HFF-Myc (cell line): Measurements from ENCODE around the gene AK4.

Experiments
- DNase-seq: peaks from one replicate; pipeline ENCODE4 v3.0.0-alpha.2; 2011; ENCODE audit warnings: low read depth; ENCODE audit errors: extremely low read depth
- H3K4me3 ChIP-seq: replicated peaks from 2 replicates; pipeline ENCODE4 v1.5.1; 2011; ENCODE audit warnings: low read depth, mild to moderate bottlenecking, control low read depth, low read length
- TF ChIP-seq, protein P1 (sequence below): IDR thresholded peaks from 2 replicates; pipeline ENCODE4 v1.5.1; 2012; ENCODE audit warnings: mild to moderate bottlenecking, low read depth, low read length, control low read depth; ENCODE audit errors: missing control alignments

The AK4 gene

GRCh38 chr1:65225179-65225578 lies 77.2 kb downstream of the AK4 start:
- TF ChIP-seq, protein P1, sequence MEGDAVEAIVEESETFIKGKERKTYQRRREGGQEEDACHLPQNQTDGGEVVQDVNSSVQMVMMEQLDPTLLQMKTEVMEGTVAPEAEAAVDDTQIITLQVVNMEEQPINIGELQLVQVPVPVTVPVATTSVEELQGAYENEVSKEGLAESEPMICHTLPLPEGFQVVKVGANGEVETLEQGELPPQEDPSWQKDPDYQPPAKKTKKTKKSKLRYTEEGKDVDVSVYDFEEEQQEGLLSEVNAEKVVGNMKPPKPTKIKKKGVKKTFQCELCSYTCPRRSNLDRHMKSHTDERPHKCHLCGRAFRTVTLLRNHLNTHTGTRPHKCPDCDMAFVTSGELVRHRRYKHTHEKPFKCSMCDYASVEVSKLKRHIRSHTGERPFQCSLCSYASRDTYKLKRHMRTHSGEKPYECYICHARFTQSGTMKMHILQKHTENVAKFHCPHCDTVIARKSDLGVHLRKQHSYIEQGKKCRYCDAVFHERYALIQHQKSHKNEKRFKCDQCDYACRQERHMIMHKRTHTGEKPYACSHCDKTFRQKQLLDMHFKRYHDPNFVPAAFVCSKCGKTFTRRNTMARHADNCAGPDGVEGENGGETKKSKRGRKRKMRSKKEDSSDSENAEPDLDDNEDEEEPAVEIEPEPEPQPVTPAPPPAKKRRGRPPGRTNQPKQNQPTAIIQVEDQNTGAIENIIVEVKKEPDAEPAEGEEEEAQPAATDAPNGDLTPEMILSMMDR: no peak
- no peak for DNase-seq
- no peak overlapping the region for H3K4me3 ChIP-seq

GRCh38 chr1:65229201-65229600 lies 81.2 kb downstream of the AK4 start:
- no peak overlapping the region for H3K4me3 ChIP-seq
- no peak for DNase-seq
- TF ChIP-seq, protein P1: no peak

DNA sequence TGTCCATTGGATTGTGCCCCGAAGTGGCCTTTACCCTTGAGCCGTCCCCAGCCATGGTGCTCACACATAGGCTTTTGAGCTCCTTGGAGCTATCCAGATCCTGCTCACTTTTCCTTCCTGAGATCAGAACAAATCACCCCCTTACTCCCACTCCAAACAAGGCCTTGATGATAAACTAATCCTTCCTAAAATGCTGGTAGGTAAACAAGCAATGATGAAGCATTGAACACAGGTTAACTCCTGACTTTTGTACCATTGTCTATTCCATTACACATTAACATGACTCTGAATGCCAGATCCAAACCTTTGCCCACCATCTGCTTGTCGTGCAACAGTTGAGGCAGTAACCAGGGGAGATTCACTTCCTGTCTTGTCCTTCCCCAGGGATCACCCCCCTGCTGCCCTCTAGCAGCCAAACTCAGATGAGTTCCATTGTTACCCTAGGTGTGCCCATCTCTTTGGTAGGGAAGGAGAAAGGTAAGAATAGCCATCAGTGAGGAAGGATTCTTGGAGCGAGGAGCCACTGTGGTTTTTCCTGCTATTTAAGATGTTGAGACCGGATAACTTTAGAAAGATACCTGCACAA lies 81.8 kb downstream of the AK4 start:
- TF ChIP-seq, protein P1: peak; percentile 2
- DNase-seq: no peak
- no peak overlapping the region for H3K4me3 ChIP-seq

DNA sequence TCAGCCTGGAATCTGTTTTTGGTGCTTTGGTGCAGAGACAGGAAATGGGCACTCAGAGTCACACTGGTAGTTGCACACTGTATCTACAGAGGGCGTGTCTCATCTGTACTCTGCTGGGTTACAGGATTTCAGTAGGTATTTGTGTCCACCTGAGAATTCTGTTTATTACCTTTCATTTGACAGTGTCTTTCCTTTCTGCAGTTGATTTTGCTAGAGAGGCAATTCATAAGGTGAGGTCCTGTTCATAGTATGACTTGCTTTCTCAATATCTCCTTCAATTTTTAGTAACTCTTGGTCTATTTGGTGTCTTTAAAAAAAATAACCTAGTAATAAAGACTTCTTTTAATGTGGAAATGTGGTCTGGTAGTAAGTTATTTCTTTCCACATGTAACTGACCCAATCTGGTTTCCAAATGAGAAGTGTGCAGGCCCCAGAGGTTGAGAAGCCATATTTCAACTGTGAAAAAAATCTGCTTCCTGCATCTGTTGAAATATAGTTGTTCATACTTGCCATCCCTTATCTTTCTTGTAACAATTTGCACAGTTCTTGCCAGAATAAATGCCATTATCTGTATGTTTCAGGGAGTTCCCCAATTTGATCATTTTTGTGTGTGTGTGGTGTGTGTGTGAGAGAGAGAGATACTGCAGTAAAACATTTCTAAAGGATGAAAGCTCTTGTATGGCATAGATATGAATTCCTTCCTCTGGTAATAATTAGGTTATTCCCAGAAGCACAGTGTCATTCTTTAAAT lies 82.9 kb downstream of the AK4 start:
- no peak overlapping the region for H3K4me3 ChIP-seq
- TF ChIP-seq, protein P1: no peak
- DNase-seq: no peak

DNA sequence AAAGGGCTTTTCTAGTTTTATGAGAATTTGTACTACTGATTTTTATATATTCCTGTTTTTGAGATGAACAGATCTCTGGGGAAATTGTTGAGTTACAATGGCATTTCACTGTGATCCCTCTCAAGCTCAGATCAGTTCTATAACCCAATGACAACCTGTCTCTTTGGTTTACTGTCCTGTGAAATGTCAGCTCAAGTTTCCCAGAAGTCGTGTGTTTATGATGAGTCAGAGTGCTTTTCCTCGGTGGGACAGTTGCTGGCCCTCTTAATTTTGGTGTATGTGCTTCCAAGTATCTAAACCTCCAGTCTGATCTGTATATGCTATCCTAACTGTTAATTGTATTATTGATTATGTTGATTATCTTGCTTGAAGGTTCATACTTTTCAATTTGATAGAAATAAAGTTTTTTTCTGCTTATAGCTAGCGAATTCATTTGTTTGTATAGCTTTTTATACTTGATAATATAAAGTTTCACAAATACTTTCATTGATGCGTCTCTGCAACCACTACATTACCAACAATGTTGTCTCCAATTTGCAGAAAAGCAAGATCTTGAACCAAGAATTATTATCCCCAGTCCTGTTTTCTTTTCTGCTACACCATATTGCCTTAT lies 83.8 kb downstream of the AK4 start:
- no peak for DNase-seq
- no peak overlapping the region for H3K4me3 ChIP-seq
- TF ChIP-seq, protein P1: no peak

GRCh38 chr1:65232461-65232990 lies 84.5 kb downstream of the AK4 start:
- TF ChIP-seq, protein P1: no peak
- no peak for DNase-seq
- H3K4me3 ChIP-seq: no peak overlapping the region
